ENCODE data around the gene GPR141.

GPR141 gene

GRCh38 chr7:37786741-37787569 lies 103.4 kb downstream of the GPR141 start:
- DNase-seq, result no peak
